ENCODE results near the gene RTKN2. TPM values are rescaled to one million over a fixed set of nuclear protein-coding genes. Genes with fewer than 3 reads are reported as not detected.
"Not testable (repeated sequence)": the region's sequence is repeated elsewhere in the genome, so short reads cannot be mapped to it uniquely, and the experiment has no call there.

RTKN2 gene
- total RNA-seq, 1 donor from 2014 or later = 2.5 TPM

DNA sequence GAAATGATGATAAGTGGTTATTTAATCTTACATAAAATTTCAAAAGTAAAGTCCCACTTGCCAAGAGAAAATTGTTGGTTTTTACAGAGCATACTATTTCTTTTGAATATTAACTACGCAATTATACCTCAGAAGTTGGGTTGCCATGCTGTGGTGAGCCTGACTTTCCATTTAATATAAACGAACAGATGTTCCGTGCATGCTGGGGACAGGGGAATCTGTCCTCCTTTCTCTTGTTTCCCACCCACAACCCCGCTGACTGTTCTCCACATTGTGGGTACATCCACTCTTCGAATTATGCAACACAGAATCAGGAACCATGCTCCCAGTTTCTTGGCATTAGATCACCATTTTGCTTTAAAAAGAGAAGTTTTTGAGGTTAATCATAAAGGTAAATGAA, 29.2 kb upstream of the RTKN2 start:
- Histone ChIP-seq H3K4me1 (no peaks in the 10 kb centered on the region), H3K9me3 (no peaks in the 10 kb centered on the region), H3K4me3 (no peak overlapping the region), H3K27me3 (no peaks in the 10 kb centered on the region), H3K27ac (no peak overlapping the region), H3K36me3 (no peaks in the 10 kb centered on the region)
- DNase-seq (ENCODE audit: extremely low spot score in 2 of 2) = no peak
- intact Hi-C loops (cut with DNase I) = no loop called here
- TF ChIP-seq POLR2AphosphoS5 (IDR thresholded peaks at IDR 0.05; ENCODE audit: insufficient read depth in 1 of 2, low read depth in 1 of 2) (no peak), POLR2A (IDR thresholded peaks at IDR 0.05) (no peak)
- TF ChIP-seq, protein P1, sequence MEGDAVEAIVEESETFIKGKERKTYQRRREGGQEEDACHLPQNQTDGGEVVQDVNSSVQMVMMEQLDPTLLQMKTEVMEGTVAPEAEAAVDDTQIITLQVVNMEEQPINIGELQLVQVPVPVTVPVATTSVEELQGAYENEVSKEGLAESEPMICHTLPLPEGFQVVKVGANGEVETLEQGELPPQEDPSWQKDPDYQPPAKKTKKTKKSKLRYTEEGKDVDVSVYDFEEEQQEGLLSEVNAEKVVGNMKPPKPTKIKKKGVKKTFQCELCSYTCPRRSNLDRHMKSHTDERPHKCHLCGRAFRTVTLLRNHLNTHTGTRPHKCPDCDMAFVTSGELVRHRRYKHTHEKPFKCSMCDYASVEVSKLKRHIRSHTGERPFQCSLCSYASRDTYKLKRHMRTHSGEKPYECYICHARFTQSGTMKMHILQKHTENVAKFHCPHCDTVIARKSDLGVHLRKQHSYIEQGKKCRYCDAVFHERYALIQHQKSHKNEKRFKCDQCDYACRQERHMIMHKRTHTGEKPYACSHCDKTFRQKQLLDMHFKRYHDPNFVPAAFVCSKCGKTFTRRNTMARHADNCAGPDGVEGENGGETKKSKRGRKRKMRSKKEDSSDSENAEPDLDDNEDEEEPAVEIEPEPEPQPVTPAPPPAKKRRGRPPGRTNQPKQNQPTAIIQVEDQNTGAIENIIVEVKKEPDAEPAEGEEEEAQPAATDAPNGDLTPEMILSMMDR (IDR thresholded peaks at IDR 0.05) = no peak

DNA sequence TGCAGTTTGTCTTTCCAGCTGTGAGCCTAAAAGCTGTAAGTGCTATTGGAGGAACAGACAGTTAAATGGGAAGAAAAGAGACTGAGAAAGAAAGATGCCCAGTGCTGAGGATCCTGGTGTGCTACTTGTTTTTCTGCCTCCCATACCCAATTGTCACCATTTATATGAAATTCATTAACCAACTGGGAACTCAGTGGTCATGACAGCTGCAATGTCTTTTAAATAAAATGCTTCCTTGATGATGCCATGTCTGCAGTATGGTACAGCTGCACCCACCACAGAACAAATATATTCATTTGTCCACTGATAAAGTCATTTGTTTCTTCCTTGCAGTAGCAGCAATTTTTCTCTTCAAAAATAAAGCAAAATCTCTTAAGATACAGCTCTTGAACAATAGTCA, 15.6 kb upstream of the RTKN2 start:
- Histone ChIP-seq H3K27me3 (no peaks in the 10 kb centered on the region), H3K36me3 (no peaks in the 10 kb centered on the region), H3K27ac (no peak overlapping the region), H3K9me3 (no peaks in the 10 kb centered on the region), H3K4me1 (no peaks in the 10 kb centered on the region), H3K4me3 (no peak overlapping the region)
- no peak for TF ChIP-seq POLR2A (IDR thresholded peaks at IDR 0.05)
- no peak for TF ChIP-seq POLR2AphosphoS5 (IDR thresholded peaks at IDR 0.05; ENCODE audit: insufficient read depth in 1 of 2, low read depth in 1 of 2)
- TF ChIP-seq, protein P1 (IDR thresholded peaks at IDR 0.05) = no peak
- intact Hi-C loops (cut with DNase I) = no loop called here
- DNase-seq (ENCODE audit: extremely low spot score in 2 of 2) = no peak

DNA sequence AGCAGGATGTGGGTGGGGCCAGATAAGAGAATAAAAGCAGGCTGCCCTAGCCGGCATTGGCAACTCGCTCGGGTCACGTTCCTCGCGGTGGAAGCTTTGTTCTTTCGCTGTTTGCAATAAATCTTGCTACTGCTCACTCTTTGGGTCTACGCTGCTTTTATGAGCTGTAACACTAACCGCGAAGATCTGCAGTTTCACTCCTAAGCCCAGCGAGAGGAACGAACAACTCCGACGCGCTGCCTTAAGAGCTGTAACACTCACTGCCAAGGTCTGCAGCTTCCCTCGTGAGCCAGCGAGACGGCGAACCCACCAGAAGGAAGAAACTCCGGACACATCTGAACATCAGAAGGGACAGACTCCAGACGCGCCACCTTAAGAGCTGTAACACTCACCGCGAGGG, 12.7 kb upstream of the RTKN2 start:
- H3K27ac ChIP-seq; intact Hi-C loops (cut with DNase I); H3K4me3 ChIP-seq; H3K27me3 ChIP-seq; H3K4me1 ChIP-seq; H3K36me3 ChIP-seq; DNase-seq (ENCODE audit: extremely low spot score in 2 of 2); H3K9me3 ChIP-seq: not testable (repeated sequence)

DNA sequence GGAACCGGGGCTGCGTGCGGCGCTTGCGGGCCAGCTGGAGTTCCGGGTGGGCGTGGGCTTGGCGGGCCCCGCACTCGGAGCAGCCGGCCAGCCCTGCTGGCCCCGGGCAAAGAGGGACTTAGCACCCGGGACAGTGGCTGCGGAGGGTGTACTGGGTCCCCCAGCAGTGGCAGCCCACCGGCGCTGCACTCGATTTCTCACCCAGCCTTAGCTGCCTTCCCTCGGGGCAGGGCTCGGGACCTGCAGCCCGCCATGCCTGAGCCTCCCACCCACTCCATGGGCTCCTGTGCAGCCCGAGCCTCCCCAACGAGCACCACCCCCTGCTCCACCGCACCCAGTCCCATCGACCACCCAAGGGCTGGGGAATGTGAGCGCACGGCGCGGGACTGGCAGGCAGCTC, 11.7 kb upstream of the RTKN2 start:
- intact Hi-C loops (cut with DNase I); DNase-seq (ENCODE audit: extremely low spot score in 2 of 2); H3K4me1 ChIP-seq; H3K36me3 ChIP-seq; H3K27me3 ChIP-seq; H3K9me3 ChIP-seq; H3K4me3 ChIP-seq; H3K27ac ChIP-seq: not testable (repeated sequence)

DNA sequence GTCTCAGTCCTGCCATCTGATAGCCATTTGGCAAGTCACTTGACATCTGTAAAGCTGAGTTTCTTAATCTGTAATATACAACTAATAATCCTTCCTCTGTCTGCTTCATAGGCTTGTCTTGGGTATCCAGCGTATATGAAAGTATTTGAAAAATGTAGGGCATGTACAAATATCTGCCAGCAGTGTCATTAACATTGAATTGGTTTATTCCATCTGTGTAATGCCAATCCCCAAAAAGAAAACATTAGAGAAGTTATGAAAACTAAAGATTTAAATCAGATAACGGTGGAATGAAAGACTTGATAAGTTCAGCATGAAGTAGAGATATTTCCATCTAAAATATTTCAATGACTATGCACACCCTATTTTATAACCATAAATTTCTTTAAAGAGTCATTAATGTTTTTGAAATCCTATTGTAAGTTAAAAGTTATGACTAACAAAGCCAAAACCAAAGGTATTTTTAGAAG, 9.8 kb upstream of the RTKN2 start:
- no peaks in the 10 kb centered on the region for H3K36me3 ChIP-seq
- H3K4me3 ChIP-seq = no peak overlapping the region
- no peak for DNase-seq (ENCODE audit: extremely low spot score in 2 of 2)
- H3K9me3 ChIP-seq = no peaks in the 10 kb centered on the region
- TF ChIP-seq POLR2AphosphoS5 (IDR thresholded peaks at IDR 0.05; ENCODE audit: insufficient read depth in 1 of 2, low read depth in 1 of 2) (no peak), POLR2A (IDR thresholded peaks at IDR 0.05) (no peak)
- TF ChIP-seq, protein P1 (IDR thresholded peaks at IDR 0.05) = no peak
- H3K27me3 ChIP-seq = no peaks in the 10 kb centered on the region
- no peak overlapping the region for H3K27ac ChIP-seq
- H3K4me1 ChIP-seq = no peaks in the 10 kb centered on the region
- intact Hi-C loops (cut with DNase I) = no loop called here

DNA sequence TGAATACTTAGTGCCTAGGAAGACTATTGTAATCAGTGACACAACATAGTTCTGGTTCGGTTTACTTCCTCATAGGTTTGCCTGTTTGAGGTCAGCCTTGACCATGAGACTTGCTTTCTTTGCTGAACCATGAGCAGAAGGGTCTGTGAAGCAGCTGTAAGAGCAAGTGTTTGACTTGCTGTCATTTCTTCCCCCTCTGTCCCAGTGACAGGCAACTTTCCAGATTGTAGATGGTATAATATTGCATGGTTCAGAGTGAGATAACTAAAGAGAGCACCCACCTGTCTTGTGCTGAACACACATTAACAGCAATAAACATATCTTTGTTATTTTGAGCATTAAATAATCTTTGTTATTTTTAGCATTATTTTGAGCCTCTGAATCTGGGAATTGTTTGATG, 9.3 kb upstream of the RTKN2 start:
- H3K27ac ChIP-seq = no peak overlapping the region
- intact Hi-C loops (cut with DNase I) = no loop called here

More for the DNA sequence above, 9.3 kb upstream of the RTKN2 start:
- Histone ChIP-seq H3K4me3 (no peak overlapping the region), H3K27me3 (no peaks in the 10 kb centered on the region), H3K36me3 (no peaks in the 10 kb centered on the region), H3K9me3 (no peaks in the 10 kb centered on the region), H3K4me1 (no peaks in the 10 kb centered on the region)
- DNase-seq (ENCODE audit: extremely low spot score in 2 of 2) = no peak
- no peak for TF ChIP-seq POLR2AphosphoS5 (IDR thresholded peaks at IDR 0.05; ENCODE audit: insufficient read depth in 1 of 2, low read depth in 1 of 2)
- TF ChIP-seq, protein P1 (IDR thresholded peaks at IDR 0.05) = no peak
- TF ChIP-seq POLR2A (IDR thresholded peaks at IDR 0.05) = no peak
